HepG2 (cell line): Measurements from ENCODE around the gene GAS2L1.

Experiments used
- THYN1 ChIP-seq: sonication (generic); formaldehyde crosslinking; IDR thresholded peaks from 2 replicates; pipeline ENCODE4 v1.8.1; 2023; ENCODE audit warnings: low read depth, mild to moderate bottlenecking, moderate library complexity, missing genetic modification reagents, borderline replicate concordance
- ZNF616 ChIP-seq: sonication (generic); formaldehyde crosslinking; IDR thresholded peaks from 2 replicates; pipeline ENCODE4 v1.5.0; 2020; ENCODE audit warnings: low read depth, mild to moderate bottlenecking, missing genetic modification reagents

GRCh38 chr22:29260601-29261315 lies 45.7 kb upstream of the GAS2L1 start:
- TF ChIP-seq THYN1 (CRISPR knock-in tag) (no peak), ZNF616 (CRISPR knock-in tag) (no peak)
